NCI-H446 treated with DMSO at 0.1 percent for 48 hours (cell line): ENCODE measurements around the gene GMCL2.

Experiments used
- DNase-seq: peaks from one replicate; lab custom pipeline; 2025; lab: John Stamatoyannopoulos, UW

GMCL2 gene

GRCh38 chr5:178143246-178143645 lies 43.9 kb downstream of the GMCL2 start:
- no peak for DNase-seq

- DNase-seq, result no peak
Measured at GRCh38 chr5:178142642-178143041, 44.5 kb downstream of the GMCL2 start.

GRCh38 chr5:178141550-178141949 lies 45.6 kb downstream of the GMCL2 start:
- no peak for DNase-seq

- DNase-seq, result no peak
Measured at GRCh38 chr5:178137991-178138390, 49.2 kb downstream of the GMCL2 start.

- no peak for DNase-seq
Measured at GRCh38 chr5:178136990-178137389, 50.2 kb downstream of the GMCL2 start.
